Stimulated activated CD4-positive, alpha-beta T cell treated with anti-CD3 and anti-CD28 coated beads, Interleukin-4, amount 100 ng/mL, for 4 hours (primary cell): ENCODE data around the gene SCN8A.
"Not testable (repeated sequence)": the region's sequence is repeated elsewhere in the genome, so short reads cannot be mapped to it uniquely, and the experiment has no call there.

Source experiments
- DNase-seq, 2 experiments: peaks; one replicate each; pipeline ENCODE4 v3.0.0-alpha.2; 2020

Gene SCN8A

GRCh38 chr12:51625370-51625769 is 34.3 kb downstream of the SCN8A start:
- no peak for DNase-seq

- DNase-seq = no peak
Observed at GRCh38 chr12:51626115-51626514, 35.1 kb downstream of the SCN8A start.

- no peak for DNase-seq
Observed at GRCh38 chr12:51626629-51627028, 35.6 kb downstream of the SCN8A start.

- DNase-seq = no peak
Observed at GRCh38 chr12:51630256-51630880, 39.3 kb downstream of the SCN8A start.

- DNase-seq = no peak
Observed at GRCh38 chr12:51630986-51631385, 40.0 kb downstream of the SCN8A start.

GRCh38 chr12:51631591-51631990 is 40.6 kb downstream of the SCN8A start:
- no peak for DNase-seq

- DNase-seq = no peak
Observed at GRCh38 chr12:51632623-51633022, 41.6 kb downstream of the SCN8A start.

- no peak for DNase-seq
Observed at GRCh38 chr12:51635346-51635745, 44.3 kb downstream of the SCN8A start.

GRCh38 chr12:51636581-51636980 is 45.5 kb downstream of the SCN8A start:
- DNase-seq = no peak

- DNase-seq = no peak
Observed at GRCh38 chr12:51636986-51637385, 46.0 kb downstream of the SCN8A start.

GRCh38 chr12:51639361-51639760 is 48.3 kb downstream of the SCN8A start:
- no peak for DNase-seq

- no peak for DNase-seq
Observed at GRCh38 chr12:51642286-51642685, 51.3 kb downstream of the SCN8A start.

- DNase-seq = no peak
Observed at GRCh38 chr12:51643951-51644350, 52.9 kb downstream of the SCN8A start.

GRCh38 chr12:51644691-51645090 is 53.7 kb downstream of the SCN8A start:
- DNase-seq = not testable (repeated sequence)

- DNase-seq = no peak
Observed at GRCh38 chr12:51645961-51646360, 54.9 kb downstream of the SCN8A start.

GRCh38 chr12:51647647-51648046 is 56.6 kb downstream of the SCN8A start:
- DNase-seq = no peak

- DNase-seq = no peak
Observed at GRCh38 chr12:51653431-51653830, 62.4 kb downstream of the SCN8A start.

- no peak for DNase-seq
Observed at GRCh38 chr12:51661199-51661598, 70.2 kb downstream of the SCN8A start.

- DNase-seq = no peak
Observed at GRCh38 chr12:51661836-51662235, 70.8 kb downstream of the SCN8A start.

- DNase-seq = no peak
Observed at GRCh38 chr12:51662728-51663154, 71.7 kb downstream of the SCN8A start.

- DNase-seq = no peak
Observed at GRCh38 chr12:51663390-51663789, 72.4 kb downstream of the SCN8A start.

- no peak for DNase-seq
Observed at GRCh38 chr12:51666696-51667095, 75.7 kb downstream of the SCN8A start.

- DNase-seq = no peak
Observed at GRCh38 chr12:51667269-51667668, 76.2 kb downstream of the SCN8A start.

- no peak for DNase-seq
Observed at GRCh38 chr12:51669271-51669670, 78.2 kb downstream of the SCN8A start.

GRCh38 chr12:51669996-51670395 is 79.0 kb downstream of the SCN8A start:
- DNase-seq = no peak
